Progenitor cell of endocrine pancreas (in vitro differentiated cells): ENCODE measurements around the gene GSK3B. TPM values are rescaled to one million over a fixed set of nuclear protein-coding genes. Genes with fewer than 3 reads are reported as not detected.

Experiments
- DNase-seq: peaks from one replicate; pipeline ENCODE4 v3.0.0; 2021; ENCODE audit warnings: low spot score; ENCODE audit not compliant: unreplicated experiment
- H3K27ac Mint-ChIP-seq: 2 replicates; pipeline ENCODE4 v1.8.0; 2021; ENCODE audit warnings: mild to moderate bottlenecking, moderate library complexity, mixed read lengths
- H3K27me3 Mint-ChIP-seq: 2 replicates; pipeline ENCODE4 v1.8.0; 2021; ENCODE audit warnings: mixed read lengths
- H3K36me3 Mint-ChIP-seq: 2 replicates; pipeline ENCODE4 v1.8.0; 2022; ENCODE audit warnings: mixed read lengths; ENCODE audit not compliant: insufficient read depth
- H3K4me1 Mint-ChIP-seq: 2 replicates; pipeline ENCODE4 v1.8.0; 2021; ENCODE audit warnings: low read depth, mixed read lengths
- H3K4me3 Mint-ChIP-seq: 2 replicates; pipeline ENCODE4 v1.8.0; 2021; ENCODE audit warnings: low read depth, mild to moderate bottlenecking, moderate library complexity, mixed read lengths
- H3K9me3 Mint-ChIP-seq: 2 replicates; pipeline ENCODE4 v1.8.0; 2021; ENCODE audit warnings: low read depth, mixed read lengths
- CTCF ChIP-seq: fragments of 200-600 bp; sonication (generic); IDR thresholded peaks from one replicate; pipeline ENCODE4 v1.5.0; 2021; ENCODE audit warnings: antibody characterized with exemption, mild to moderate bottlenecking; ENCODE audit not compliant: unreplicated experiment
- total RNA-seq: library from RNA; stranded (reverse); gene quantifications from 2 replicates; pipeline ENCODE4 v1.2.1, GENCODE V29; 2021

Gene GSK3B
- total RNA-seq, 1 donor from 2014 or later, result 80.0 TPM

- no peaks in the 10 kb centered on the region for H3K36me3 Mint-ChIP-seq
- no peak overlapping the region for H3K4me3 Mint-ChIP-seq
- no peaks in the 10 kb centered on the region for H3K4me1 Mint-ChIP-seq
- H3K9me3 Mint-ChIP-seq, result no peaks in the 10 kb centered on the region
- no peaks in the 10 kb centered on the region for H3K27me3 Mint-ChIP-seq
- H3K27ac Mint-ChIP-seq, result no peak overlapping the region
- TF ChIP-seq CTCF, result no peak
- DNase-seq, result no peak
Observed at GRCh38 chr3:120137548-120137947, 43.3 kb upstream of the GSK3B start.

- no peaks in the 10 kb centered on the region for H3K27me3 Mint-ChIP-seq
- DNase-seq, result no peak
- TF ChIP-seq CTCF, result no peak
- no peaks in the 10 kb centered on the region for H3K4me1 Mint-ChIP-seq
- no peaks in the 10 kb centered on the region for H3K36me3 Mint-ChIP-seq
- H3K27ac Mint-ChIP-seq, result no peak overlapping the region
- no peak overlapping the region for H3K4me3 Mint-ChIP-seq
- H3K9me3 Mint-ChIP-seq, result no peaks in the 10 kb centered on the region
Observed at GRCh38 chr3:120130656-120131055, 36.4 kb upstream of the GSK3B start.

GRCh38 chr3:120129718-120130513, 35.7 kb upstream of the GSK3B start:
- DNase-seq, result no peak
- H3K4me3 Mint-ChIP-seq, result no peak overlapping the region
- no peaks in the 10 kb centered on the region for H3K9me3 Mint-ChIP-seq
- no peaks in the 10 kb centered on the region for H3K4me1 Mint-ChIP-seq
- H3K27ac Mint-ChIP-seq, result no peak overlapping the region
- H3K36me3 Mint-ChIP-seq, result no peaks in the 10 kb centered on the region
- no peak for TF ChIP-seq CTCF
- H3K27me3 Mint-ChIP-seq, result no peaks in the 10 kb centered on the region

- no peak for TF ChIP-seq CTCF
- no peak overlapping the region for H3K4me3 Mint-ChIP-seq
- H3K4me1 Mint-ChIP-seq, result no peaks in the 10 kb centered on the region
- DNase-seq, result no peak
- no peaks in the 10 kb centered on the region for H3K27me3 Mint-ChIP-seq
- no peaks in the 10 kb centered on the region for H3K9me3 Mint-ChIP-seq
- H3K36me3 Mint-ChIP-seq, result no peaks in the 10 kb centered on the region
- no peak overlapping the region for H3K27ac Mint-ChIP-seq
Observed at GRCh38 chr3:120129051-120129450, 34.8 kb upstream of the GSK3B start.

GRCh38 chr3:120125992-120126391, 31.7 kb upstream of the GSK3B start:
- Mint-ChIP-seq H3K36me3 (peaks cover 5% of the 10 kb centered on the region), H3K27ac (no peak overlapping the region), H3K9me3 (peaks cover 6% of the 10 kb centered on the region), H3K4me1 (no peaks in the 10 kb centered on the region), H3K27me3 (no peaks in the 10 kb centered on the region), H3K4me3 (no peak overlapping the region)
- TF ChIP-seq CTCF, result no peak
- DNase-seq, result no peak
